ENCODE results near the gene ADCY5. TPM values are rescaled to one million over a fixed set of nuclear protein-coding genes. Genes with fewer than 3 reads are reported as not detected.

Gene ADCY5
- total RNA-seq, 4 donors from 2014 or later = 3.5 to 44.6 (median 14.5) TPM

DNA sequence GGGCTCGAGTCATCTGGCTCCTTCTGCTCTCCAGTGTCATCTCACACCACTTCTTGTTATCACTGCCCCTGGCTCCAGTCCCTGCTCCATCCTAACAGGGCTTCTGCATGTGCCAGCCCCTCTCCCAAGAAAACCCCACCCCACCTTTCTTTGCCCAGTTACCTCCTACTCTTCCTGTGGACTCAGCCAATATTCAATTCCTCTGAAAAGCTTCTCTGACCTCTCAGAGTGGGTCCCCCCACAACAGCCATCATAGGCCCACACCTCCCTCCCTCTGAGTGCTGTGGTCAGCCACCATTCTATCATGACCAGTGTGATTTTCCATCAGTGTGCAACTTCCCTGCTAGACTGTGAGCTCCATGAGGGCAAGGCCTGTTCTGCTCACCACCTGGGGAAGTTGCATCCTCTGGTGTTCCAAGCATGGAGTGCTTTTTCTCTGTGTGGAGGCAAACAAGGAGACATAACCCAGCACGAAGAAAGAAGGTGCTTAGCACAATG is 71.6 kb downstream of the ADCY5 start:
- H3K27ac ChIP-seq = no peak overlapping the region
- no peaks in the 10 kb centered on the region for H3K36me3 ChIP-seq
- H3K4me3 ChIP-seq = no peak overlapping the region
- TF ChIP-seq CTCF (IDR thresholded peaks at IDR 0.05) (no peak), POLR2A (IDR thresholded peaks at IDR 0.05) (no peak)
- H3K9me3 ChIP-seq = no peaks in the 10 kb centered on the region
- peak in 2 of 3 donors; percentile 10 to 15 for DNase-seq
- H3K4me1 ChIP-seq = peaks cover 0 to 11% (median 0%) of the 10 kb centered on the region in 4 donors
- H3K27me3 ChIP-seq = no peaks in the 10 kb centered on the region

DNA sequence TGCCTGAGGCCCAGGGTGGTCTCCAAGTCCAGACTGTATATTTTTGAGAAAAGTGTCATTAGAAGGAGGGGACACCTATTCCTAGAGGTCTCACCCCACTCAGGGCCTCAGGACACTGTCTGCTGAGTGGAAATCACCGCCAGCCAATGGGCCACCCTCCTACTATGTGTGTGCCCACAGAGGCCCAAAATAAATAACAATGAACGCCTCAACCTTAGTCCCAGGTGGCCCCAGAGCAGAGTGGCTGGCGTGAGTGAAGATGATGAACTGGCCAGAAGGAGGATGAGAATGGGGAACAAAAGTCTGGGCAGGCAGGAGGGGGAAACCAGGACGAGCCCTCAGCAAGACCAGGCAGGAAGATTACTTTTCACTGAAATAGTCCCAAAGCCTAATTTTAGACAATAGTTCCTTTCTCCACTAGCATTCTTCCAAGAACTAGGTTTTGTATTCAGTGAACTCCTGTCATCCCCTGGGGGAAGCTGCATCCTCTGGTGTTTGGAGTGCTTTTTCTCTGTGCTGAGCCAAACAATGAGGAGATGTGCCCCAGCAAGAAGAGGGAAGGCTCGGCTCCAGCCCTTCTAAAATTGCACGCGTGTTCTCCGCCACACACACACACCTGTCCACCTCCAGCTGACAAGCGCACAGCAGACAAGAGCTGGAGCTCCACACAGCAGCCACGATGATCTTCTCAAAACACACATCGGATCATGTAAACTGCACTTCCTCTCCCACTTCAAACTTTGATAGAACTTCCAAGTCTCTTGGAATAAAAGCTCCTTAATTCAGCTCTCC is 72.2 kb downstream of the ADCY5 start:
- TF ChIP-seq CTCF (IDR thresholded peaks at IDR 0.05) (no peak), POLR2A (IDR thresholded peaks at IDR 0.05) (no peak)
- DNase-seq = peak in 2 of 3 donors; percentile 24 to 32
- H3K27ac ChIP-seq = no peak overlapping the region

GRCh38 chr3:123375014-123375940 is 73.6 kb downstream of the ADCY5 start:
- H3K4me1 ChIP-seq = peaks cover 0 to 16% (median 0%) of the 10 kb centered on the region in 4 donors
- DNase-seq = peak in 2 of 3 donors; percentile 16 to 26
- no peak overlapping the region for H3K4me3 ChIP-seq
- H3K27me3 ChIP-seq = no peaks in the 10 kb centered on the region
- H3K9me3 ChIP-seq = no peaks in the 10 kb centered on the region
- no peaks in the 10 kb centered on the region for H3K36me3 ChIP-seq
- peak overlapping the region in 1 of 4 donors; percentile 62 for H3K27ac ChIP-seq
- TF ChIP-seq POLR2A (IDR thresholded peaks at IDR 0.05) = no peak

More for the DNA sequence above, 72.2 kb downstream of the ADCY5 start:
- H3K36me3 ChIP-seq = no peaks in the 10 kb centered on the region
- H3K4me3 ChIP-seq = no peak overlapping the region
- no peaks in the 10 kb centered on the region for H3K27me3 ChIP-seq
- no peaks in the 10 kb centered on the region for H3K9me3 ChIP-seq
- peaks cover 0 to 16% (median 0%) of the 10 kb centered on the region in 4 donors for H3K4me1 ChIP-seq

GRCh38 chr3:123374016-123374415 is 74.9 kb downstream of the ADCY5 start:
- no peaks in the 10 kb centered on the region for H3K36me3 ChIP-seq
- H3K27ac ChIP-seq = peak overlapping the region in 1 of 4 donors; percentile 62
- H3K4me1 ChIP-seq = peaks cover 0 to 16% (median 0%) of the 10 kb centered on the region in 4 donors
- H3K9me3 ChIP-seq = no peaks in the 10 kb centered on the region
- no peaks in the 10 kb centered on the region for H3K27me3 ChIP-seq
- no peak overlapping the region for H3K4me3 ChIP-seq
- TF ChIP-seq POLR2A (IDR thresholded peaks at IDR 0.05) (no peak), CTCF (IDR thresholded peaks at IDR 0.05) (no peak)
- DNase-seq = peak in 1 of 3 donors; percentile 4

GRCh38 chr3:123373474-123373987 is 75.4 kb downstream of the ADCY5 start:
- Histone ChIP-seq H3K36me3 (no peaks in the 10 kb centered on the region), H3K4me1 (peaks cover 0 to 16% (median 0%) of the 10 kb centered on the region in 4 donors), H3K27me3 (no peaks in the 10 kb centered on the region), H3K27ac (peak overlapping the region in 1 of 4 donors; percentile 62), H3K4me3 (no peak overlapping the region), H3K9me3 (no peaks in the 10 kb centered on the region)
- peak in 1 of 3 donors; percentile 18 for DNase-seq
- no peak for TF ChIP-seq CTCF (IDR thresholded peaks at IDR 0.05)
- no peak for TF ChIP-seq POLR2A (IDR thresholded peaks at IDR 0.05)

Measured in Peyer's patch (tissue), 4 donors.